ENCODE data around the gene PSMG4. TPM values are rescaled to one million over a fixed set of nuclear protein-coding genes. Genes with fewer than 3 reads are reported as not detected.

PSMG4 gene
- total and polyA plus RNA-seq, 7 donors, result 18.6 to 31.3 (median 23.5) TPM

DNA sequence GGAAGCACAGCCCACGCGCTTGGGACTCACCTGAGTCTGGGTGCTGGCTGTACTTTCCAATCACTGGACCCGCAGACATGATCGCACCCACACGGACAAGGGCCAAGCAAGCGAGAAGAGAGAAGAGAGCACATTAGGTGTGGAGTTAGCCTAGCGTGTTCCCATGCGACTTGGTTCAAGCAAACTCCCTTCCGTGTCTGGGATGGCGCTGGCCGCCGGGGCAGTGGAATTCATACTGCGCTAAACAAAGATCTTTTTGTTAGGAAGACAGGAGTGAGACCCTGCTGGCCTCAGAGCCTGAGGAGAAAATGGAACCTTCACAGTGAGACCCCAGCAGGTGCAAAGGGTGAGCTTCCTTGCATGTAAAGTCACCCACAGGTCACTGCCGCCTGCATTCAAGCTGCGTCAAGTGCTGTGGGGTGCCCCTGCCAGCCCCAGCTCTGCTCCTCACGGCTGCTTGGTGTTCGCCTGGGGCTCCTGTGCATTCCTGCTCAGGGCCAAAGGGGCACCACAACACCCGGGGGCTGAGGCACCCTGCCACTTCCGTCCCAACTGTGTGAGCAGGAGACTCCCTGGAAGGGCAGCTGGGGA, 26.4 kb downstream of the PSMG4 start:
- Histone ChIP-seq H3K27me3 (ENCODE audit: insufficient read depth in 3 of 3, low read length in 2 of 3) (no peaks in the 10 kb centered on the region), H3K4me3 (no peak overlapping the region), H3K9me3 (no peaks in the 10 kb centered on the region), H3K27ac (no peak overlapping the region), H3K36me3 (ENCODE audit: insufficient read depth in 1 of 2, low read depth in 1 of 2) (peaks cover 0 to 3% of the 10 kb centered on the region in 2 donors), H3K4me1 (peaks cover 37% of the 10 kb centered on the region)
- DNase-seq, result peak in 1 of 2 donors; percentile 41
- intact Hi-C loops (cut with DNase I), result loop anchor here (5.0 to 10.0 kb wide), 3 partner anchors 67 to 230 kb away; no protein-coding TSS in a partner anchor
- TF ChIP-seq, protein P1, sequence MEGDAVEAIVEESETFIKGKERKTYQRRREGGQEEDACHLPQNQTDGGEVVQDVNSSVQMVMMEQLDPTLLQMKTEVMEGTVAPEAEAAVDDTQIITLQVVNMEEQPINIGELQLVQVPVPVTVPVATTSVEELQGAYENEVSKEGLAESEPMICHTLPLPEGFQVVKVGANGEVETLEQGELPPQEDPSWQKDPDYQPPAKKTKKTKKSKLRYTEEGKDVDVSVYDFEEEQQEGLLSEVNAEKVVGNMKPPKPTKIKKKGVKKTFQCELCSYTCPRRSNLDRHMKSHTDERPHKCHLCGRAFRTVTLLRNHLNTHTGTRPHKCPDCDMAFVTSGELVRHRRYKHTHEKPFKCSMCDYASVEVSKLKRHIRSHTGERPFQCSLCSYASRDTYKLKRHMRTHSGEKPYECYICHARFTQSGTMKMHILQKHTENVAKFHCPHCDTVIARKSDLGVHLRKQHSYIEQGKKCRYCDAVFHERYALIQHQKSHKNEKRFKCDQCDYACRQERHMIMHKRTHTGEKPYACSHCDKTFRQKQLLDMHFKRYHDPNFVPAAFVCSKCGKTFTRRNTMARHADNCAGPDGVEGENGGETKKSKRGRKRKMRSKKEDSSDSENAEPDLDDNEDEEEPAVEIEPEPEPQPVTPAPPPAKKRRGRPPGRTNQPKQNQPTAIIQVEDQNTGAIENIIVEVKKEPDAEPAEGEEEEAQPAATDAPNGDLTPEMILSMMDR (IDR thresholded peaks at IDR 0.05), result no peak
- no peak for ATAC-seq
- WGBS, 3 donors, result 88 to 91% (median 90%) methylated on average over 19 of the region's 19 CpGs

DNA sequence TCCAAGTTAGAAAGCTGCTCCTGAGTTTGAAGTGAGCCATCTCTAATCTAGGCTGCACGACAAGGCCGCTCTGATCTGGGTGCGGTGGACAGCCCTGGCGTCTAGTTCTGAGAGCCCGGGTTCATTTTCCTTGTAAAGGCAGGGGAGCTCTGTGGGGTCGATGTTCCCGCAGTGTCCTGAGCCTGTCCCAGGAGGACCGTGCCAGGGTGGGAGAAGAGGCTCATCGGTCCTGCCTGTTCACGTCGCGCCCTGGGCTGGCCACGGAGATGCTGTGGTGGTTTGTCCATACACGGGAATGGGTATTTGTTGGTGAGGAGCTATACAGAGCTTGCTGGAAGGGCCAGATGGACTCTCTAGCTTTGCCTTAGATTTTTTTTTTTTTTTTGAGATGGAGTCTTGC, 27.0 kb downstream of the PSMG4 start:
- H3K9me3 ChIP-seq, result no peaks in the 10 kb centered on the region
- no peak overlapping the region for H3K4me3 ChIP-seq
- no peaks in the 10 kb centered on the region for H3K27me3 ChIP-seq (ENCODE audit: insufficient read depth in 3 of 3, low read length in 2 of 3)
- WGBS, 3 donors, result 88 to 95% (median 89%) methylated on average over 14 of the region's 14 CpGs
- H3K4me1 ChIP-seq, result peaks cover 37% of the 10 kb centered on the region
- TF ChIP-seq, protein P1 (IDR thresholded peaks at IDR 0.05), result no peak
- ATAC-seq (no peak), DNase-seq (no peak)
- intact Hi-C loops (cut with DNase I), result loop anchor here (5.0 to 10.0 kb wide), 3 partner anchors 67 to 229 kb away; no protein-coding TSS in a partner anchor
- no peak overlapping the region for H3K27ac ChIP-seq
- peaks cover 0 to 3% of the 10 kb centered on the region in 2 donors for H3K36me3 ChIP-seq (ENCODE audit: insufficient read depth in 1 of 2, low read depth in 1 of 2)

DNA sequence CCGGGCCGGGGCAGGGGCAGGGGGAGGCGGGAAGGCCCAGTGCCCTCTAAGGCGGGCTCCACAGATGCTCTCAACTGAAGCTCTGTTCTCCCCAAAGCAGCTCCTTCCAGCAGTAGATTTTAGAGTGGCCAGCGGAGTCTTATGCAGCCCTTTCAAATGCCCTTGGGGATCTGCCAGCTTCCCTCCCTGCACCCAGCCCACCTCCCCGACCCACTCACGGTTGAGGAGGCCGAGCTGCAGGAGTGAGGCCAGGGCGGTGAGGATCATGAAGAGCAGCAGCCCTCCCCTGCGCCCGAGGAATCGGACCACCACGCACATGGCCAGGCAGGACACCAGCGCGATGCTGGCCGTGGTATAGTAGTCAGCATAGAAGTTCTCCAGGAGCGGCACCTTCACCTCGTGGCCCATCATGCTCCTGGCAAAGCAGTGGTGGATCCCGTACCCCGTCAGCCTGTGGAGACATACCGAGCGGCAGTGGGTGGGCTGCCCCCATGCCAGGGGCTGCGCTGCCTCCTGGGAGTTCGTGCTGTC, 28.0 kb downstream of the PSMG4 start:
- peaks cover 0 to 3% of the 10 kb centered on the region in 2 donors for H3K36me3 ChIP-seq (ENCODE audit: insufficient read depth in 1 of 2, low read depth in 1 of 2)
- DNase-seq (peak in 1 of 2 donors; percentile 48), ATAC-seq (no peak)
- H3K27ac ChIP-seq, result no peak overlapping the region
- H3K4me1 ChIP-seq, result peaks cover 31% of the 10 kb centered on the region
- H3K27me3 ChIP-seq (ENCODE audit: insufficient read depth in 3 of 3, low read length in 2 of 3), result no peaks in the 10 kb centered on the region
- TF ChIP-seq, protein P1 (IDR thresholded peaks at IDR 0.05), result no peak
- no peak overlapping the region for H3K4me3 ChIP-seq
- 95 to 96% (median 96%) methylated on average over 24 of the region's 24 CpGs for WGBS, 3 donors
- intact Hi-C loops (cut with DNase I), result loop anchor here (5.0 to 10.0 kb wide), 3 partner anchors 66 to 228 kb away; no protein-coding TSS in a partner anchor
- H3K9me3 ChIP-seq, result no peaks in the 10 kb centered on the region

DNA sequence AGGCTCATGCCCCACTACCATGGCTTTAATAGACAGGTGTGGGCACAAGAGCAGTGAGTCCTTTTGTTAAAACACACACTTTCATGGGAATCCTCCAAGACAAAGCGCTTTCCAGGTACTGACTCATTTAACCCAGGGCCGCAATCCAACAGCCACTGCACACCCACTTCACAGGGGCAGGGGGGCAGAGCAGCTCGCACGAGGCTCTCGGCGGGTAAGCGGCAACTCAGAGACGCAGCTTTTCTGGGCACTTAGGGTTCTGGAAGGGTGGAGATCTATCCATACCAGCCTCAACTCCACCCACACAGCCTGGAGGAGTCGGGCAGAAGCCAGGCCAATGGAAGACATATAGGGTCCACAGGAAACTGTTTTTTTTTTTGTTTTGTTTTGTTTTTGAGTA, 28.6 kb downstream of the PSMG4 start:
- 76 to 90% (median 83%) methylated on average over 9 of the region's 9 CpGs for WGBS, 3 donors
- peaks cover 25% of the 10 kb centered on the region for H3K4me1 ChIP-seq
- intact Hi-C loops (cut with DNase I), result loop anchor here (5.0 to 10.0 kb wide), 3 partner anchors 65 to 227 kb away; no protein-coding TSS in a partner anchor
- H3K36me3 ChIP-seq (ENCODE audit: insufficient read depth in 1 of 2, low read depth in 1 of 2), result peaks cover 0 to 3% of the 10 kb centered on the region in 2 donors
- no peak overlapping the region for H3K27ac ChIP-seq
- H3K4me3 ChIP-seq, result no peak overlapping the region
- TF ChIP-seq, protein P1 (IDR thresholded peaks at IDR 0.05), result no peak
- H3K9me3 ChIP-seq, result no peaks in the 10 kb centered on the region
- DNase-seq (peak in 1 of 2 donors; percentile 32), ATAC-seq (no peak)
- no peaks in the 10 kb centered on the region for H3K27me3 ChIP-seq (ENCODE audit: insufficient read depth in 3 of 3, low read length in 2 of 3)

Measured in psoas muscle (tissue), 8 donors.